Erythroblast (primary cell): ENCODE data around the gene PSMD13.

Experiments
- GATA1 ChIP-seq: IDR thresholded peaks from 2 replicates; pipeline ENCODE4 v1.6.1; 2011; ENCODE audit warnings: low read depth, mild to moderate bottlenecking, control low read depth, low read length, moderate library complexity
- POLR2A ChIP-seq: IDR thresholded peaks from 2 replicates; pipeline ENCODE4 v1.6.1; 2011; ENCODE audit warnings: mild to moderate bottlenecking, low read length

GRCh38 chr11:250274-250673 lies 13.5 kb downstream of the PSMD13 start:
- no peak for TF ChIP-seq POLR2A
- no peak for TF ChIP-seq GATA1
